ENCODE measurements around the gene ERC2. TPM values are rescaled to one million over a fixed set of nuclear protein-coding genes. Genes with fewer than 3 reads are reported as not detected.

ERC2 gene
- total RNA-seq, 1 donor from 2014 or later, result 0.81 TPM

DNA sequence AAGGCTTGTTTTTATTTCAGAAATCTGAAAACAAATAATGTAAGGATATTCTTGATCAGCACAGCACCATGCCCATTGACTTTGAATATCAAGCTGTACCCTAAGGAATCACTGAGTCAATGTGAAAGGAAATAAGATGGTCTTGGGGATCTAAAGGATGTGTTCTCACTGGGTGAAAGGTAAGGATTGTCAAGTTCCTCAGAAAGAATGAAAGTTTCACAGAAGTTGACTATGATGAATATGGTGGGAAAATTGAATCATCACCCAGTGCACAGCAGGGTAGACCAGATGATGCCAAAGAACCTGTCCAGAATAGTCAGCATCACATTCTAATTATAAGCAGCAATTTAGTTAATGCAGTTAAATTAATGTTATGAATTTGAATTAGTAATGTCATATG is 16.2 kb downstream of the ERC2 start:
- ATAC-seq (ENCODE audit: poor library complexity) (no peak), DNase-seq (no peak)
- intact Hi-C loops (cut with DNase I), result no loop called here

DNA sequence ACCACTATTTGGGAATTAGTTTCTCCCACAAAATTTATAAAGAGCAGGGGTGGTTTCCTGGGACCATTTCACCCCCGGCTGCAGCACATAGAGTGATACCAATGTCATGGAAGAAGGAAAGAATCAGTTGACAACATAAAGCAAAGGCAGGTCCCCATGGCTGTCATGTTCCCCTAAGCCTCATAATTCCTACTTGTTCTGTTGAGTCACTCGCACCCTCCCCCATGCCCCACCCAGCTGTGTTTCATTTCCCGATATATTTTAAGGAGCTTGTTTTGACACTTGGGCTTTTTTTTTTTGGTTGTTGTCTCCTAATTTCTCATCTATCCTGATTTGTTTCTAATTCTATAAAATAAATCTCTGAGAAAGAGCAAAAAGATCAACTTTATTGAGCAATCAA is 24.9 kb downstream of the ERC2 start:
- DNase-seq, result no peak
- intact Hi-C loops (cut with DNase I), result no loop called here

GRCh38 chr3:56428667-56429066 is 39.6 kb downstream of the ERC2 start:
- DNase-seq (no peak), ATAC-seq (ENCODE audit: poor library complexity) (no peak)
- intact Hi-C loops (cut with DNase I), result no loop called here

More for the DNA sequence above, 24.9 kb downstream of the ERC2 start:
- ATAC-seq (ENCODE audit: poor library complexity), result no peak

DNA sequence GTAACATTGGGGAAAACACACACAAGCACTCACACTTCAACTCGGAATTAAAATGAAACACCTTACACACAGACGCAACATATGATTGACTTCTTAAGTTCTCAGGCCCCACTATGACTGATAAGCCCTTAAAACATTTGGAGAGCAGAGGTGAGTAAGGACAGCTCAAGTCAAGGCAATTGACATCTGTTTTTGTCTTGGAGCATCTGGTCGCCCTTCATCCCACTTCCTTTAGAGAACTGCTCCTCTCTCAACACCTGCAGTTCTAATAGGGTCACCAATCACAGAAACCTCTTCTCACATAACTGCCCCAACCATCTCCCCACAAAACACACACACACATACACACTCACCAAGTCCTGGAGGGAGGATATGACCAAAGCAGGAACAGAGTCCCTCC is 43.4 kb downstream of the ERC2 start:
- ATAC-seq (ENCODE audit: poor library complexity), result no peak
- intact Hi-C loops (cut with DNase I), result no loop called here
- no peak for DNase-seq

DNA sequence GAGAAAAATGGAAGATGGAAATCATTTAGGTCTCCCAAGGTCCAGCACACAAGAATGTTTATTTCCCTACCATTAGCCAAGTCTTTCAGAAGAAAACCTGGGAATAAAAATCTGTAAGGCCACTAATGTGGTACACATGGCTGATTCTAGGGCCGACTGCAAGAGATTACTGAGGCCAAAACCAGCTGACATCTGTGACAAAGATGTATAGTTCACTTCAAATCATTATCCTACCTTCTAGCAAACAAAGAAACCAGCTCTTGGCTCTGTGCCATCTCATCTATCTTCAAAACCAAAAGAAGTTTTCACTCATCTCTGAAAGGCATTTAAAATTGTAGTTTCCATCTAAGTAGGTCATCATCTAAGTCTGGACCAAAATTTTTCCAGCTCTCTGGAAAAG is 43.9 kb downstream of the ERC2 start:
- intact Hi-C loops (cut with DNase I), result no loop called here
- no peak for ATAC-seq (ENCODE audit: poor library complexity)

GRCh38 chr3:56423661-56424099 is 44.6 kb downstream of the ERC2 start:
- no peak for ATAC-seq (ENCODE audit: poor library complexity)
- intact Hi-C loops (cut with DNase I), result no loop called here
- DNase-seq, result no peak

More for the DNA sequence above, 43.9 kb downstream of the ERC2 start:
- DNase-seq, result no peak

- ATAC-seq (ENCODE audit: poor library complexity), result no peak
- intact Hi-C loops (cut with DNase I), result no loop called here
- DNase-seq, result no peak
These were observed 46.0 kb downstream of the ERC2 start for GRCh38 chr3:56422316-56422715.

GRCh38 chr3:56421205-56421604 is 47.1 kb downstream of the ERC2 start:
- ATAC-seq (ENCODE audit: poor library complexity), result no peak
- intact Hi-C loops (cut with DNase I), result no loop called here

GRCh38 chr3:56415652-56416051 is 52.6 kb downstream of the ERC2 start:
- no peak for DNase-seq
- no peak for ATAC-seq (ENCODE audit: poor library complexity)
- intact Hi-C loops (cut with DNase I), result no loop called here

More at GRCh38 chr3:56421205-56421604, 47.1 kb downstream of the ERC2 start:
- no peak for DNase-seq

DNA sequence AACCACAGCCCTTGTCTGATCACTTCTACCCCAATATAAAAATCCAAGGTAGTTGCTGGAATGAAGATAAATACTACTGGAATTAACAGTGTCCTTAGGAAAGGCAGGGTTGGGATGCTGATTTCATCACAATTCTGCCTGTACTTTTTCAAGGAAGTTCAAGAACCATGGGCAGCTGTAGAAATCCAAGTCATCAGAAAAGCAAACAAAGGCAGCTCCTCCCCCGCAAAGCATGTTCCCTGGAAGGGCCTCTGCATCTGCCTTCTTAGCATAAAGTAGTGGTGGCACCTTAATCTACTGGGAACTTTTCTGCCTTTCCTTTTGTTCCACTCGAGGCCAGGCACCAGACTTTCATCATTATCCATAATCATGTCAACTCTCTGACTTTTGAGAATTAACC is 54.4 kb downstream of the ERC2 start:
- ATAC-seq (ENCODE audit: poor library complexity) (no peak), DNase-seq (no peak)
- intact Hi-C loops (cut with DNase I), result no loop called here

GRCh38 chr3:56411166-56411565 is 57.1 kb downstream of the ERC2 start:
- intact Hi-C loops (cut with DNase I), result no loop called here
- ATAC-seq (ENCODE audit: poor library complexity), result no peak
- no peak for DNase-seq

DNA sequence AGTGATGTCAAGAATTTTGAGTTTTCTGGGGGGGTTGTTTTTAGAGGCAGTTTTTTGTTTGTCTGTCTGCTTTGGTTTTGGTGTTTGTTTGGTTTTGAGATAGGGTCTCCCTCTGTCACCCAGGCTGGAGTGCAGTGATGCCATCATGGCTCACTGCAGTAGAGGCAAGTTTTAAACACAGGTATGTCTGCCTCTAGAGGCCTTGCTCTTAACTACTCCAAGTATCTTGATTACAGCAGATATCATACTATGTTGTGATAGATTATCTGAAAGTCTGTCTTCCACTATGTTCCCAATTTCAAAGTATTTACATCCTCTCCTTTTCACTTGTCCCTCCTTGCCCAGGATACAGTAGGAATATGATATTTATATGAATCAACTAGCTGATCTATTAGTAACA is 57.7 kb downstream of the ERC2 start:
- DNase-seq (no peak), ATAC-seq (ENCODE audit: poor library complexity) (no peak)
- intact Hi-C loops (cut with DNase I), result no loop called here

DNA sequence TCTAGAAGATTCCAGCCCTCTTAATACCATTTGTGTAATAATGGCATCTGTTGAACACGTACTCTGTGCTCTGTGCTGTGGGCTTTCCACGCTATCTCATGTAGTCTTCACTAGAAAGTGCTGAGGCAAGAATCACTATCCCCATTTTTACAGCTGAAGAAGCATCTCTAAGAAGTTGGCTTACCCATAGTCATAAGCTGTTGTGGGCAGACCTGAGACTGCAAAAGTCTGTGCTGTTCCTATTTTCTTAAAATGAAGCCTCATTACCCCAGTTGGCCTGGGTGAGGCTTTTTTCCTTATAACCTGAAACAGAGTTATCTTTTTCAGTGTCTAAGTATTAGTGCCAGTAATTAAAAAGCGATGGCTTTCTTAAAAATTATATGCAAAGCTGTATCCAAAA is 58.5 kb downstream of the ERC2 start:
- no peak for ATAC-seq (ENCODE audit: poor library complexity)
- intact Hi-C loops (cut with DNase I), result no loop called here

GRCh38 chr3:56408761-56409196 is 59.5 kb downstream of the ERC2 start:
- intact Hi-C loops (cut with DNase I), result no loop called here
- ATAC-seq (ENCODE audit: poor library complexity), result no peak
- DNase-seq, result no peak

More for the DNA sequence above, 58.5 kb downstream of the ERC2 start:
- DNase-seq, result no peak

DNA sequence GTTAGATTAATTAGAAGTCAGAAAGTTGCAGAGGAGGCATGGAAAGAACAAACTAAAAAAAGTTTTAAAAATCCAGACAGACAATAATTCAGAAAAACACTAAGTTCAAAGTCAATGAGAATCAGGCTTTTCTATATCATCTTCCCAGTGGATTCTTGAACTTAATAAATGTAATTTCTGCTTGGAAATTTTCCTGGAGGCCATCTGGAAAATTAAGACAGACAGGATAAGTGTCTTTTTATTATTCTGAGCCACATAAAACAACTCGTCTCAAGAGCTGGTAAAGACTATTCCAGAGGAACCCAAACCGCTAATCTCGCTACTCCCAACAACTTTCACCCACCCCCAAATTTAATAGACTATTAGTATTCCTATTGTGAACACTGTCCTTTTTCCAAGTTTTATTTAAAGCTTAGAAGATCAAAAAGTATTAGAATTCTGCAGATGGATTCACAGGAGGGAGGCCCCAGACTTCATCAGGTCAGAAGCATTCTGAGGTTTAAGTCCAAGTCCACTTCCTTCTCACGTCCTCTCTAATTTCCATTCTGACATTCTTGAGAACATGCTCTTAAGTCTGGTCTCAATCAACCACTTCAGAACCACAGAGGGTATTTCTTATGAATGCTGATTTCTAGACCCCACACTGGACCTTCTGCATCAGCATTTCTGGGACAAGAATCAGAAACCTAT is 61.3 kb downstream of the ERC2 start:
- DNase-seq (no peak), ATAC-seq (ENCODE audit: poor library complexity) (no peak)
- intact Hi-C loops (cut with DNase I), result no loop called here

DNA sequence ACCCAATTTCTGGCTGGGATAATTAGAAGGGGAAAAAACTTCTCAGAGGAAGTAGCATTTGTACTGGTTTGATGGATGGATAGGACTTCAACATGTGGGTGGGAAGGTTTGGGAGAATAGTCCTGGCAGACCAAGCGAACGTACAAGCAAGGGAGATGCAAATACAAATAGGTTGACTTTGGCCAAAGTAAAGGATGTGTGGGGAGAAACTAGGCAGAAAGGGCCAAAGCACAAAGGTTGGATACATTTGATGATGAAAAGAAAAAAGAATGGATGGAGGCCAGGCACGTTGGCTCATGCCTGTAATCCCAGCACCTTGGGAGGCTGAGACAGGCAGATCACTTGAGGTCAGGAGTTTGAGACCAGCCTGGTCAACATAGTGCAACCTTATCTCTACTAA is 63.4 kb downstream of the ERC2 start:
- intact Hi-C loops (cut with DNase I), result no loop called here
- DNase-seq, result no peak
- no peak for ATAC-seq (ENCODE audit: poor library complexity)

GRCh38 chr3:56398659-56399058 is 69.6 kb downstream of the ERC2 start:
- DNase-seq (no peak), ATAC-seq (ENCODE audit: poor library complexity) (no peak)
- intact Hi-C loops (cut with DNase I), result no loop called here

DNA sequence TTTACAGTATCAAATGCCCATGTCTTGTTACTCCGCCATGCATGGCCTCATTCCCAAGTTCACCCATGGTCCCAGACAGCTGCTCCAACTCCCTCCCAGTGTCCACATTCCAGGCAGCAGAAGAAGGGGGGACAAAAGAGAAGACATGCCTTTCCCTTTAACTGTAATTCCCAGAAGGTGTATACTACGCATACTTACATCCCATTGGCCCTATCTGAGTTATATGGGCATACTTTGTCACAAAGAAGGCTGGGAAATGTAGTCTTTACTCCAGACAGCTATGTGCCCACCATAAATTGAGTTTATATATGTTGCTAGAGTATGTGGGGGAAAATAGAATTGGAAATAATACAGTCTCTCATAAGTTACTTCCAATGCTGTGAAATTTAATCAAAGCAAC is 70.5 kb downstream of the ERC2 start:
- ATAC-seq (ENCODE audit: poor library complexity) (no peak), DNase-seq (no peak)
- intact Hi-C loops (cut with DNase I), result no loop called here

DNA sequence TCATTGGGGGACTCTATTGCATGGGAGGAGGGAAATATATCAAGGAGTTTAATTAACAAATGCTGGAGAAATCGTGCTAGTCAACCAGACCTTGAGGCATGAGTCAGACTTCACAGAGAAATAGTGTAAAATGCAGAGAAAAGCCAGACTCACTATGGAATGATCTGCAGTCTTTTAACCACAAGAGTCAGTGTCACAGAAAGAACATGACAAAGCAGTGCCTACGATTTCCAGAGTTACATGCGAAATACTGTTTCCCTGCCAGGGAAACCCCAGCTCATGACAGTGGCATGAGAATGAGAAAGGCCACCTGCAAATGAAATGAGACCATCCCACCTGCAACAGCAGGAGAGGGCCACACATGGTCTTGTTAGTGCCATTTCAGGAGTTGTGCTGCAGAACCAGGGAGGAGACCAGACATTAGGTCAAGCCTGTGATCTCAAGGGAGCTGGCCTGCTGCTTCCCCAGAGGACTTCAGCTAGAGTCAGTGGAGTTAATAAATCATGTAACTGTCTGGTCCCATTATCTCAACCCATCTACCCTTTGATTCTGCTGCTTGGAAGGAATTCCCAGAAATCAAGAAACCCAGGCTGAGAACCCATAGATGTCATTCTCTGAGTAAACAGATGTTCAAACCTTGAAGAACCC is 79.0 kb downstream of the ERC2 start:
- intact Hi-C loops (cut with DNase I), result no loop called here
- DNase-seq, result no peak
- ATAC-seq (ENCODE audit: poor library complexity), result no peak

DNA sequence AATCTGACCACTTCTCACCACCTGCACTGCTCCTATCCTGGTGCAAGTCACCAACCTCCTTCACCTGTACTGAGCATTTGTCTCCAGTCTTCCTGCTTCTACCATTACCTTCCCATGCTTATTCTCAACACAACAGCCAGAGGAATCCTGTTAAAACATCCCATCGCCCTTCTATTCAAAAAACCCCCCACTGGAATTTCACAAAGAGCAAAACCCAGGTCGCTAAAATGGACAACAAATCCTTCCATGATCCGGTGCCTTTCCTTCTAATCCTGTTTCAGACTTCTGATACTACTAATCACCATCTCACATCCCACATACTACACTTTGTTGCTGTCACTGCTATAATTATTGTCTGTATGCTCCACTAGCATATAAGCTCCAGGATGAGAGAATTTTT is 85.2 kb downstream of the ERC2 start:
- DNase-seq (no peak), ATAC-seq (ENCODE audit: poor library complexity) (no peak)
- intact Hi-C loops (cut with DNase I), result no loop called here

Data from Right ventricle myocardium superior (tissue), 1 donor.